HepG2 (cell line): ENCODE results near the gene SEPHS2. TPM values are rescaled to one million over a fixed set of nuclear protein-coding genes. Genes with fewer than 3 reads are reported as not detected.

Experiments used
- ATRX ChIP-seq: sonication (generic); formaldehyde crosslinking; IDR thresholded peaks from 2 replicates; pipeline ENCODE4 v1.4.0; 2020; ENCODE audit warnings: missing genetic modification reagents, borderline replicate concordance
- BRCA1 ChIP-seq: sonication (generic); formaldehyde crosslinking; IDR thresholded peaks from 2 replicates; pipeline ENCODE4 v1.4.0; 2020; ENCODE audit warnings: missing genetic modification reagents
- CBFB ChIP-seq: sonication (generic); formaldehyde crosslinking; IDR thresholded peaks from 2 replicates; pipeline ENCODE4 v1.4.0; 2020; ENCODE audit warnings: missing genetic modification reagents
- DRAP1 ChIP-seq: IDR thresholded peaks from 2 replicates; pipeline ENCODE4 v1.6.1; 2016; ENCODE audit warnings: missing genetic modification reagents, missing compliant biosample characterization
- ELF1 ChIP-seq: sonication (generic); formaldehyde crosslinking; IDR thresholded peaks from 2 replicates; pipeline ENCODE4 v1.4.0; 2020; ENCODE audit warnings: missing genetic modification reagents
- HMG20A ChIP-seq: IDR thresholded peaks from 2 replicates; pipeline ENCODE4 v1.6.1; 2016; ENCODE audit warnings: borderline replicate concordance
- HMGA1 ChIP-seq: sonication (generic); formaldehyde crosslinking; conservative IDR thresholded peaks from 2 replicates; pipeline ENCODE4 v1.4.0; 2020; ENCODE audit warnings: missing genetic modification reagents
- ISX ChIP-seq: sonication (generic); formaldehyde crosslinking; conservative IDR thresholded peaks from 2 replicates; pipeline ENCODE4 v1.5.0; 2020; ENCODE audit warnings: missing genetic modification reagents
- MEIS1 ChIP-seq: sonication (generic); formaldehyde crosslinking; IDR thresholded peaks from 2 replicates; pipeline ENCODE4 v1.9.0; 2021; ENCODE audit warnings: mild to moderate bottlenecking, missing genetic modification reagents, moderate library complexity, borderline replicate concordance
- MLLT10 ChIP-seq: sonication (generic); formaldehyde crosslinking; IDR thresholded peaks from 2 replicates; pipeline ENCODE4 v1.4.0; 2020; ENCODE audit warnings: missing genetic modification reagents
- NBN ChIP-seq: fragments of 450-650 bp; conservative IDR thresholded peaks from 2 replicates; pipeline ENCODE4 v1.6.1; 2017
- NONO ChIP-seq, 2 experiments: fragments of 450-650 bp in 1 of 2; sonication (generic) in 1 of 2; formaldehyde crosslinking in 1 of 2; IDR thresholded peaks in 1 of 2; conservative IDR thresholded peaks in 1 of 2; 2 replicates each; pipeline versions ENCODE4 v1.6.1 to v1.8.0; 2017 to 2022; ENCODE audit warnings: mild to moderate bottlenecking in 1 of 2, missing genetic modification reagents in 1 of 2, moderate library complexity in 1 of 2
- NR2C2 ChIP-seq: sonication (generic); formaldehyde crosslinking; IDR thresholded peaks from 2 replicates; pipeline ENCODE4 v1.4.0; 2020; ENCODE audit warnings: missing genetic modification reagents, mild to moderate bottlenecking, moderate library complexity, borderline replicate concordance
- NR2F6 ChIP-seq, 2 experiments: IDR thresholded peaks; 2 replicates each; pipeline ENCODE4 v1.6.1; 2016; ENCODE audit warnings: antibody characterized with exemption in 1 of 2, mild to moderate bottlenecking in 1 of 2
- NRL ChIP-seq: sonication (generic); formaldehyde crosslinking; IDR thresholded peaks from 2 replicates; pipeline ENCODE4 v1.5.0; 2020; ENCODE audit warnings: missing genetic modification reagents, mild to moderate bottlenecking, moderate library complexity, borderline replicate concordance
- PAWR ChIP-seq: sonication (generic); formaldehyde crosslinking; IDR thresholded peaks from 2 replicates; pipeline ENCODE4 v1.4.0; 2020; ENCODE audit warnings: missing genetic modification reagents, mild to moderate bottlenecking, borderline replicate concordance
- SMARCE1 ChIP-seq: fragments of 450-650 bp; IDR thresholded peaks from 2 replicates; pipeline ENCODE4 v1.6.1; 2017; ENCODE audit warnings: borderline replicate concordance
- SRSF4 ChIP-seq: fragments of 200-400 bp; formaldehyde crosslinking; IDR thresholded peaks from one replicate; pipeline ENCODE4 v1.6.1; 2018; ENCODE audit warnings: mild to moderate bottlenecking, low read depth, low read length, moderate library complexity; ENCODE audit not compliant: poor library complexity, severe bottlenecking
- ZFP1 ChIP-seq: IDR thresholded peaks from 2 replicates; pipeline ENCODE4 v1.6.1; 2016
- ZNF263 ChIP-seq: sonication (generic); formaldehyde crosslinking; IDR thresholded peaks from 2 replicates; pipeline ENCODE4 v1.4.0; 2020; ENCODE audit warnings: missing genetic modification reagents
- ZNF343 ChIP-seq: sonication (generic); formaldehyde crosslinking; IDR thresholded peaks from 2 replicates; pipeline ENCODE4 v1.4.0; 2020; ENCODE audit warnings: mild to moderate bottlenecking, missing genetic modification reagents
- ZNF441 ChIP-seq: sonication (generic); formaldehyde crosslinking; IDR thresholded peaks from 2 replicates; pipeline ENCODE4 v1.7.0; 2021; ENCODE audit warnings: missing genetic modification reagents, borderline replicate concordance
- ZNF564 ChIP-seq: sonication (generic); formaldehyde crosslinking; IDR thresholded peaks from 2 replicates; pipeline ENCODE4 v1.8.1; 2023; ENCODE audit warnings: mild to moderate bottlenecking, missing genetic modification reagents
- ZNF746 ChIP-seq: sonication (generic); formaldehyde crosslinking; IDR thresholded peaks from 2 replicates; pipeline ENCODE4 v1.8.0; 2022; ENCODE audit warnings: mild to moderate bottlenecking, missing genetic modification reagents
- ZNF775 ChIP-seq: sonication (generic); formaldehyde crosslinking; IDR thresholded peaks from 2 replicates; pipeline ENCODE4 v1.4.0; 2020; ENCODE audit warnings: missing genetic modification reagents, mild to moderate bottlenecking, moderate library complexity, borderline replicate concordance
- ZNF850 ChIP-seq: sonication (generic); formaldehyde crosslinking; conservative IDR thresholded peaks from 2 replicates; pipeline ENCODE4 v1.9.0; 2021; ENCODE audit warnings: mild to moderate bottlenecking, missing genetic modification reagents
- polyA plus RNA-seq, 8 experiments: library from polyadenylated mRNA; depleted of rRNA in 3 of 8; stranded (reverse) in 7 of 8; unstranded in 1 of 8; fragments of >200 nt; fragmentation: Illumina TruSeq in 4 of 8; extraction: Trizol in 4 of 8; gene quantifications; 2 replicates each; pipeline versions ENCODE4 v1.2.1 to v1.2.3, GENCODE V29; 2011 to 2016; ENCODE audit warnings: low read depth in 4 of 8, missing spikeins in 1 of 8, mixed read lengths in 1 of 8; ENCODE audit not compliant: insufficient read depth in 1 of 8
- total RNA-seq, 5 experiments: library from RNA; depleted of rRNA; stranded (reverse); fragments of >200 nt; fragmentation: Illumina TruSeq; extraction: Trizol; gene quantifications; 2 replicates each; pipeline ENCODE4 v1.2.3, GENCODE V29; 2016; ENCODE audit warnings: low read depth in 1 of 5
- TF ChIP-seq, protein P1 (sequence below): sonication (generic); formaldehyde crosslinking; IDR thresholded peaks from 2 replicates; pipeline ENCODE4 v1.8.0; 2022; ENCODE audit warnings: mild to moderate bottlenecking, missing genetic modification reagents
- TF ChIP-seq, protein P2 (sequence below): sonication (generic); formaldehyde crosslinking; IDR thresholded peaks from 2 replicates; pipeline ENCODE4 v1.8.0; 2022; ENCODE audit warnings: mild to moderate bottlenecking, missing genetic modification reagents; ENCODE audit not compliant: insufficient replicate concordance

Gene SEPHS2
- total and polyA plus RNA-seq, 2 of the 13 experiments (the other 11 are each of a cell fraction or from before 2014, with no cell fraction given): 20.7 to 127 TPM

- TF ChIP-seq, protein P1, sequence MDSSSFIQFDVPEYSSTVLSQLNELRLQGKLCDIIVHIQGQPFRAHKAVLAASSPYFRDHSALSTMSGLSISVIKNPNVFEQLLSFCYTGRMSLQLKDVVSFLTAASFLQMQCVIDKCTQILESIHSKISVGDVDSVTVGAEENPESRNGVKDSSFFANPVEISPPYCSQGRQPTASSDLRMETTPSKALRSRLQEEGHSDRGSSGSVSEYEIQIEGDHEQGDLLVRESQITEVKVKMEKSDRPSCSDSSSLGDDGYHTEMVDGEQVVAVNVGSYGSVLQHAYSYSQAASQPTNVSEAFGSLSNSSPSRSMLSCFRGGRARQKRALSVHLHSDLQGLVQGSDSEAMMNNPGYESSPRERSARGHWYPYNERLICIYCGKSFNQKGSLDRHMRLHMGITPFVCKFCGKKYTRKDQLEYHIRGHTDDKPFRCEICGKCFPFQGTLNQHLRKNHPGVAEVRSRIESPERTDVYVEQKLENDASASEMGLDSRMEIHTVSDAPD (CRISPR knock-in tag): no peak
- no peak for TF ChIP-seq NRL (CRISPR knock-in tag)
- TF ChIP-seq ZFP1 (CRISPR knock-in tag): peak; percentile 89
- TF ChIP-seq ISX: no peak
- TF ChIP-seq MEIS1 (CRISPR knock-in tag): peak; percentile 75; the same call in 1 of the 2 replicates
- TF ChIP-seq SMARCE1: no peak
- TF ChIP-seq NONO (IDR thresholded peaks at IDR 0.05): no peak
- peak; percentile 51; the same call in 1 of the 2 replicates for TF ChIP-seq NONO (CRISPR knock-in tag; conservative IDR thresholded peaks at IDR 0.05)
- peak; percentile 94 for TF ChIP-seq ZNF775
- TF ChIP-seq HMGA1 (CRISPR knock-in tag): no peak
- TF ChIP-seq ZNF746 (CRISPR knock-in tag): 0 out of 2 replicates have a peak, but pooled peaks have one; percentile 23
- 0 out of 2 replicates have a peak, but pooled peaks have one; percentile 35 for TF ChIP-seq ZNF564 (CRISPR knock-in tag)
- TF ChIP-seq, protein P2, sequence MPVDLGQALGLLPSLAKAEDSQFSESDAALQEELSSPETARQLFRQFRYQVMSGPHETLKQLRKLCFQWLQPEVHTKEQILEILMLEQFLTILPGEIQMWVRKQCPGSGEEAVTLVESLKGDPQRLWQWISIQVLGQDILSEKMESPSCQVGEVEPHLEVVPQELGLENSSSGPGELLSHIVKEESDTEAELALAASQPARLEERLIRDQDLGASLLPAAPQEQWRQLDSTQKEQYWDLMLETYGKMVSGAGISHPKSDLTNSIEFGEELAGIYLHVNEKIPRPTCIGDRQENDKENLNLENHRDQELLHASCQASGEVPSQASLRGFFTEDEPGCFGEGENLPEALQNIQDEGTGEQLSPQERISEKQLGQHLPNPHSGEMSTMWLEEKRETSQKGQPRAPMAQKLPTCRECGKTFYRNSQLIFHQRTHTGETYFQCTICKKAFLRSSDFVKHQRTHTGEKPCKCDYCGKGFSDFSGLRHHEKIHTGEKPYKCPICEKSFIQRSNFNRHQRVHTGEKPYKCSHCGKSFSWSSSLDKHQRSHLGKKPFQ: peak; percentile 86
- TF ChIP-seq ZNF850 (CRISPR knock-in tag): no peak
- no peak for TF ChIP-seq NBN
- TF ChIP-seq MLLT10 (CRISPR knock-in tag): no peak
- peak; percentile 85 for TF ChIP-seq DRAP1 (CRISPR knock-in tag)
- peak; percentile 64; the same call in 1 of the 2 replicates for TF ChIP-seq NR2C2 (CRISPR knock-in tag)
- TF ChIP-seq ATRX: no peak
- peak; percentile 83 for TF ChIP-seq NR2F6 (IDR thresholded peaks at IDR 0.05)
- TF ChIP-seq NR2F6 (CRISPR knock-in tag; IDR thresholded peaks at IDR 0.05): peak; percentile 83
- TF ChIP-seq HMG20A: peak; percentile 73
- 0 out of 2 replicates have a peak, but pooled peaks have one; percentile 41 for TF ChIP-seq CBFB (CRISPR knock-in tag)
- TF ChIP-seq ZNF263 (CRISPR knock-in tag): no peak
- TF ChIP-seq ELF1 (CRISPR knock-in tag): peak; percentile 51; the same call in 1 of the 2 replicates
- TF ChIP-seq SRSF4: no peak
- TF ChIP-seq BRCA1 (CRISPR knock-in tag): no peak
- peak; percentile 76; the same call in 1 of the 2 replicates for TF ChIP-seq ZNF343 (CRISPR knock-in tag)
- TF ChIP-seq ZNF441 (CRISPR knock-in tag): 0 out of 2 replicates have a peak, but pooled peaks have one; percentile 60
- TF ChIP-seq PAWR: no peak
Measured at GRCh38 chr16:30447512-30448226, 2.0 kb upstream of the SEPHS2 start (continued).
